Activated naive CD8-positive, alpha-beta T cell treated with anti-CD3 and anti-CD28 coated beads, Interleukin-2, amount 50 U/mL, for 24 hours (primary cell): Measurements from ENCODE around the gene FBXO44.
A peak's percentile ranks its signal among the peaks of the same experiment; 100 is the strongest.

Experiments
- ATAC-seq: fragments of 150-1000 bp; cut with Tn5 transposase; one replicate; pipeline ENCODE4 v1.10.0; 2021
- DNase-seq: peaks from one replicate; pipeline ENCODE4 v3.0.0; 2021
- H3K27ac Mint-ChIP-seq: one replicate; pipeline ENCODE4 v1.8.0; 2021; ENCODE audit warnings: mild to moderate bottlenecking, mixed read lengths
- H3K27me3 Mint-ChIP-seq: one replicate; pipeline ENCODE4 v1.8.0; 2021; ENCODE audit warnings: mixed read lengths
- H3K36me3 Mint-ChIP-seq: one replicate; pipeline ENCODE4 v1.8.0; 2021; ENCODE audit warnings: low read depth, mixed read lengths
- H3K4me1 Mint-ChIP-seq: one replicate; pipeline ENCODE4 v1.8.0; 2021; ENCODE audit warnings: mixed read lengths
- H3K4me3 Mint-ChIP-seq: one replicate; pipeline ENCODE4 v1.8.0; 2021; ENCODE audit warnings: mild to moderate bottlenecking, moderate library complexity, mixed read lengths
- H3K9me3 Mint-ChIP-seq: one replicate; pipeline ENCODE4 v1.8.0; 2021; ENCODE audit warnings: mixed read lengths

The FBXO44 gene

DNA sequence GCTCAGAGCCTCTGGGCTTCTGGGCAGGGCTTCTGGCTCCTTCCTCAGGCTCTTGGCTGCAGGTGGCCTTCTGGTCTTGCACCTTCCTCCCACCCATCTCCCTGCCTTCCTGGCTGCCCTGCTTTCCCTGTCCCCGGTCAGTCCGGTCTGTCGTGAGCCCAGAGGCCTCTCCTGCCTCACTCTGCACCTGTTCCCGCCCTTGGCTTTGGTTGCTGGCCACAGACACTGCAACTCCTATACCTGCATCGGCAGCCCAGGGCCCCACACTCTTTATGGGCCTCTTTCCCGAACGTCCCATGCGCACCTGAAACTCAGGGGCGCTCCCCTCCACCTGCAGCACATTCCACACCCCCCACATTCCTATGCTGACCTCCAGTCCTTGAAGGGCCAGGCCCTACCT lies 8.4 kb upstream of the FBXO44 start:
- H3K4me3 Mint-ChIP-seq, result no peak overlapping the region
- H3K9me3 Mint-ChIP-seq, result no peaks in the 10 kb centered on the region
- no peaks in the 10 kb centered on the region for H3K36me3 Mint-ChIP-seq
- peaks cover 2% of the 10 kb centered on the region for H3K27me3 Mint-ChIP-seq
- H3K27ac Mint-ChIP-seq, result no peak overlapping the region
- no peak for DNase-seq
- no peak for ATAC-seq
- H3K4me1 Mint-ChIP-seq, result peaks cover 17% of the 10 kb centered on the region

DNA sequence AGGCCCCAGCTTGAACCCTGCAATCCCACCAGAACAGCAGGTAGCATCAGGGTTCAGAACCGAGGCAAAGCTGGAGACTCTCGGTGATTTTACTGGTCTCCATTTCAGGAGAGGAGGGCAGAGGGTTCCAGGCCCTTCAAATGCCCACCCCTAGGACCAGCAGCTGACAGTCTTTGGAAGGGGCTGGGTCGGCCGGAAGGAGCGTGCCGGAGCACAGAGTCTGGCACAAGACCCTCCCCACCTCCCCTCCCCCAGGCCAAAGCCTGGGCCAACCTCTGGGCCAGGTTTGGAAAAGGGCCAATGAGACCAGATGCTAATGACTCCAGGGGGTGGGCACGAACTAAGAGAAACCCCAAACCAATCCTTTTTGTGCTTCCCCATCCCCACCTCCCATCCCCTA lies 7.3 kb upstream of the FBXO44 start:
- Mint-ChIP-seq H3K4me3 (no peak overlapping the region), H3K27ac (no peak overlapping the region), H3K36me3 (no peaks in the 10 kb centered on the region), H3K27me3 (peaks cover 2% of the 10 kb centered on the region), H3K9me3 (no peaks in the 10 kb centered on the region), H3K4me1 (peaks cover 18% of the 10 kb centered on the region)
- no peak for DNase-seq
- no peak for ATAC-seq

DNA sequence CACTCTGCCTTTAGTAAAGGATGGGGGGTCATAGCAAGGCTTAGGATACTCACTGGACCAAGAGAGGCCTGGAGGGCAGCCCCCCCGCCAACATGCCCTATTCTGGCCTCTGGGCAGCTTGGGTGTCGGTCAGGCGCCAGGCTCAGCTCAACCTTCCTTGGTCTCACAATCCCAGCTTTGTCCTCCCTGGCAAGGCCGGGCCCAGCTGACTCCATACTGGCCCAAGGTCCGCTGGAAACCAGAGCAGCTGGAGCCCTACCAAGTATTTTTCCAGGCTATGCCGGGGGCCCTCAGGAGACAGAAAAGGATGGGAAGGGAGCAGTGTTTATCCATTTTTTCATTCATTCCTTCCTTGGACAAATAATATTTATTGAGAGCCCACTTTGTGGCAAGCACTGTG lies 6.6 kb upstream of the FBXO44 start:
- peaks cover 18% of the 10 kb centered on the region for H3K4me1 Mint-ChIP-seq
- H3K4me3 Mint-ChIP-seq, result no peak overlapping the region
- no peaks in the 10 kb centered on the region for H3K9me3 Mint-ChIP-seq
- ATAC-seq (no peak), DNase-seq (no peak)
- no peak overlapping the region for H3K27ac Mint-ChIP-seq
- peaks cover 2% of the 10 kb centered on the region for H3K27me3 Mint-ChIP-seq
- no peaks in the 10 kb centered on the region for H3K36me3 Mint-ChIP-seq

DNA sequence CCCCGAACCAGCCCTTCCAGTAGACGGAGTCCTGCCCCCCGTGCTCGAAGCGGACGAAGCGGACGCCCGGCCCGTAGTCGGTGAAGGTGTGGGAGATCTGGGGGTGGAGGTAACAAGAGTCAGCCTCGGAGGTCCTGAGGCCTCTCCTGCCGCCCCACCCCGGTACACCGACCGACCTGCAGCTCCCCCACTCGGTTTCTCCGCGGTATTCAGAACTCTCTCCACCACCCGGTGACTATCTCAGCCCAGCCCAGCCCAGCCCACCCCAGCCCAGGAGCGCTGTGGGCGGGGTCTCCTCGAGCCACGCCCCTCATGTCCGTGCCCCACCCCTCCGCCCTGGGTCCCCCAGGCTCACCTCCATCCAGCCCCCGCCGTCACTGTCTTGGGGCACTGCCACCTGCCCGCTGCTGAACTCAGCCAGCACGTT lies 5.9 kb upstream of the FBXO44 start:
- no peak overlapping the region for H3K4me3 Mint-ChIP-seq

DNA sequence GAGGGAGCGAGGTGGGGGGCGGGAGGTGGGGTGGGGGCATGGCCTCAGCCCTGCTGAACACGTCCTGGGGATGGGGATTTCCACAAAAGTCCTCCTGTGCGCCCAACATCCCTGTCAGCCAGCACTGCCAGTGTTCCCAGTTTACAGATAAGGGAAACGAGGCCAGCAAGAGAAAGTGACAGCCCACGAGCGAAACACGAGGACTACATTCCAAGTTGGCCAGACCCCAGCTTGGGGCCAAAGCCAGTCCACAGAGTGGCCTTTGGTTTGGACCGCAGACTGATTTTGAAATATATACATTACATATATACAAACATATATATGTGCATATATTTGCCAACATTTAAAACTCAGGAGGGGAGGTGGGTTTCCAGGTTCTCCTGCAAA lies 5.4 kb upstream of the FBXO44 start:
- no peaks in the 10 kb centered on the region for H3K9me3 Mint-ChIP-seq
- H3K4me1 Mint-ChIP-seq, result peaks cover 18% of the 10 kb centered on the region
- H3K4me3 Mint-ChIP-seq, result no peak overlapping the region
- peaks cover 2% of the 10 kb centered on the region for H3K27me3 Mint-ChIP-seq
- ATAC-seq, result no peak
- no peak for DNase-seq
- H3K36me3 Mint-ChIP-seq, result no peaks in the 10 kb centered on the region
- no peak overlapping the region for H3K27ac Mint-ChIP-seq

More for the DNA sequence above, 5.9 kb upstream of the FBXO44 start:
- Mint-ChIP-seq H3K9me3 (no peaks in the 10 kb centered on the region), H3K27ac (no peak overlapping the region), H3K27me3 (peaks cover 2% of the 10 kb centered on the region), H3K4me1 (peaks cover 18% of the 10 kb centered on the region), H3K36me3 (no peaks in the 10 kb centered on the region)
- DNase-seq (peak; percentile 50), ATAC-seq (no peak)

DNA sequence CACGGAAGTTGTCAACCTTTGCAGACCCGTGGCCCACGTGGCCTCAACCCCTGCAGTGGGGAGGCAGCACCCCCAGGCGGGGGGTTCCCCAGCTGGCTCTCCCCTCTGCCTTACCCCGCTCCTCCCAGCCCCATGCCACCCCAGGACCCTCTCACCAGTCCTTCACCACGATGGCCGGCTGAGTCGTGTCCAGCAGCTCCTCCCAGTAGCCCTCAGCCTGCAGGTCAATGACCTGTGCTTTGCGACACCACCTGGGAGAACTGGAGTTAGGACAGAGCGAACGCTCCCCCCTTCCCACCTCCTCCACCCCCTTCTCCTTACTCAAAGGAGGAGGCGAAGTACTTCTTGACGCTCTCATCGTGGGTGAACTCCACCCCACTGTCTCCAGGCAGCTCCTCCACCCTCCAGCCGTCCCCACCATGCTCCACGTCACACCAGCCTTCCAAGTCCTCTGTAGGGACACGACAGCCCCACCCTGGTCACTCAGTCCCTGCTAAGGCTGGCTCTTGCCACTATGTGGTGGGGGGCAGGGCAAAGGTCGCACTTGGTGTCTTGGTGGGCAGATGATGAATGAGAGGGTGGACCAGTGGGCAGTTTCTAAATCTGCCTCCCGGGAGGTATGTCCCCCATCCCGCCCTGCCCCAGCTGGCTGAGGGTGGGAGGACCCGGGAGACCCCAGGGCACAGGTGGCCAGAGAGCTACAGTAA lies 4.9 kb upstream of the FBXO44 start:
- Mint-ChIP-seq H3K4me3 (peak overlapping the region; percentile 17), H3K27ac (peak overlapping the region; percentile 22), H3K9me3 (no peaks in the 10 kb centered on the region), H3K36me3 (no peaks in the 10 kb centered on the region), H3K4me1 (peaks cover 18% of the 10 kb centered on the region), H3K27me3 (peaks cover 2% of the 10 kb centered on the region)
- ATAC-seq (peak; percentile 1), DNase-seq (peak; percentile 15)

DNA sequence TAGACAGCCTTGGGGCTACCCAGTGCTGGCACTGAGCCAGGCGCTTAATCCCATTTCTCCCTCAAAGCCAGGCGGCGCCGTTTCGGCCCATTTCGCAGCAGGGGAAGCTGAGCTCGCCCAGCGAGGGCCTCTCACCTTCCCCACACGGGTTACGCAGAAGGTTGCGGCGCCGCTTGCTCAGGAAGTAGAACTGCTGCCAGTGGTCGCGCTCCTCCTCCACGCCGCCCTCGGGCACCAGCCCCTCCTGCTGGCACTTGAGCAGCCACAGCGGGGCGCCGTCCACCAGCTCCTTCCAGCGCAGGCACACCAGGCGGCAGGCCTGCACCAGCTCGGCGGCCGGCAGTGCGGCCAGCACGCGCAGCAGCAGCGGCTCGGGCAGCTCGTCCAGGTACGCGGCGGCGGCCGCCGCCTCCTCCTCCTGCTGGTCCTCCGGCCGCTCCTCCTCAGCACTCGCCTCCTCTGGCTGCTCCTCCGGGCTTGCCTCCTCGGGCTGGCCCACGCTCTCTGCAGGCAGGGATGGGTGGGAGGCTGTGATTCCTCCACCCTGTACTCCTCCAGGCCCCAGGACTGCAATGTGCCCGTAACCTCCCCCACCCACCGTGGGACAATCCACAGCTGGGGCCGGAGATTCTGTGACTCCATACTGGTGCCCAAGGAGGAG lies 4.2 kb upstream of the FBXO44 start:
- Mint-ChIP-seq H3K4me1 (peaks cover 21% of the 10 kb centered on the region), H3K36me3 (no peaks in the 10 kb centered on the region), H3K27ac (peak overlapping the region; percentile 69), H3K27me3 (peaks cover 2% of the 10 kb centered on the region), H3K4me3 (peak overlapping the region; percentile 70), H3K9me3 (no peaks in the 10 kb centered on the region)
- DNase-seq (peak; percentile 88), ATAC-seq (peak; percentile 79)

DNA sequence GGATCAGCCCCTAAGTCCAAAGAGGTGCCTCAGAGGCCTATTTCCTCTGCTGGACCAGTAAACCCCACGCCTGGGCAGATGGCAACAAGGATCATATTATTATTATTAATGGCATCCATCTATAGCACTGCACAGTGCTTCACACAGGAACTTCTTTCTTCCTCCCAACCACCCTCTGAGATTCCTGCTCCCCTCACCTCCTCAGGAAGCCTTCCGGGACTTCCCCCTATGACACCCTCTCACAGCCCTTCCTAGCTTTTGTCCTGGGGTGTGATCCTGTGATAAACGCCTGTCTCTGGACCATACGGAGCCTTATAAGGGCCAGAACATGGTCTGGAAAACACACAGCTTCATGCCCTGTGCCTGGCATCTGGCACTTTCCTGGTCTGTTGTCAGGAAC lies 3.7 kb upstream of the FBXO44 start:
- H3K4me1 Mint-ChIP-seq, result peaks cover 26% of the 10 kb centered on the region

DNA sequence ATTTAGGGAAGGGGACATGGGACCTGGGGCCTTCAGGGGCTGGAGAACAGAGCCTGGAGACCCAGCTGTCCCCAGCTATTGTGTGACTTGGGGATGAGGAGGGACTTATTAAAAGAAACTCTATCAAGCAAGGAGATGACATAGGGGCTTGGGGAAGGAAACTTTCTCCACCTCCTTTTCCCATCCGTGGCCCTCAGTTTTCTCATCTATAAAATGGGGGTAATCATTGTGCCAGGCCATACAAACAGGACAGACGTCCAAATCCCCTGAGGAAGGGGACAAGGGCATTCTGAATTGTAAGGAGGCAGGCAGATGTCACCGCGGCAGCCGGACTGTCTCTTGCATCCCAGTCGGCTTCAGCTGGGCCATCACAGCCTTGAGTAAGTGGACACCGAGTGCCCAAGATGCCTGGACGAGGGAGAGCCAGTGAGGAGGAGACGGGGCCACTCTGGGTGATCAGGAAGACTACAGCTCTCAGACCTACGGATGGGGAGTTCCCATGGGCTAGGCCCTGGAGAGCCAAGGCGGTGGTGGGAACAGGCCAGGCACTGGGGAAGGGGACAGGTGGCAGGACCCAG lies 2.4 kb upstream of the FBXO44 start:
- Mint-ChIP-seq H3K4me3 (no peak overlapping the region), H3K9me3 (no peaks in the 10 kb centered on the region), H3K36me3 (no peaks in the 10 kb centered on the region), H3K27ac (no peak overlapping the region), H3K4me1 (peaks cover 26% of the 10 kb centered on the region), H3K27me3 (peaks cover 2% of the 10 kb centered on the region)
- ATAC-seq (no peak), DNase-seq (no peak)

More for the DNA sequence above, 3.7 kb upstream of the FBXO44 start:
- H3K4me3 Mint-ChIP-seq, result peak overlapping the region; percentile 70
- peak overlapping the region; percentile 69 for H3K27ac Mint-ChIP-seq
- DNase-seq (no peak), ATAC-seq (no peak)
- no peaks in the 10 kb centered on the region for H3K9me3 Mint-ChIP-seq
- peaks cover 2% of the 10 kb centered on the region for H3K27me3 Mint-ChIP-seq
- H3K36me3 Mint-ChIP-seq, result no peaks in the 10 kb centered on the region

DNA sequence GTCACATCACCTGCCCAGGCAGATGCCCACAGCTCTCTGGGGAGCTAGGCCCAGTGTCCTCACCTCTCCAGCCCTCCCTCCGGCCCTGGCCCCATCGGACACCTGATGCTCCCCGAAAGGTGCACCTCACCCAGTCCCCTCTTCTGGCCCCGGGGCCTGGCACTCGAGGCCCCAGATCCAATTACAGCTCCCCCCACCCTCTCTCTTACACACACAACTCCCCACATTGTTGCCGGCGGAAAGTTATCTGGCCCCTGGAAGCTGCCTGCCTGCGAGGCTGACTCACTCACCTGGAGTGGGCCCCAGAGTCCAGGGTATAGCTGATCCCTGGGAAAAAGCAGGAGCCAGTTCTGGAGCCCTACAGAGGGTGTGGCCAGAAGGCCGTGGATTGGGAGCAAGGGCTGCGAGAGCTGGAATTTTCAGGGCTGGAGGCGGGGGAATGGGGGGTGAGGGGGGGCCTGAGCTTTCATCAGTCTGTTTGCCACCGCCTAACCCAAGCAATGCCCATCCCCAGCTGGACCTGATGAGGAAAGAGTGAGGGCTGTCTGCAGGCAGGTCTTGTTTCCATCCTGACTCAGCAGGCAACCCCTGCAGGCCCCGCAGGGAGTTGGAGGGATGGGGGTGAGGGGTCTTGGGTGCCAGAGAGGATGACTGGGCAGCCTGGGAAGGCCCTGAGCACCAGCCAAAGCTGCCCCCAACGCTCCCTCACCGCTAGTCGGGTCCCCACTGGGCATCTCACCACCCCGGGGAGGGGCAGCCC lies 1.4 kb upstream of the FBXO44 start:
- Mint-ChIP-seq H3K4me1 (peaks cover 26% of the 10 kb centered on the region), H3K27ac (no peak overlapping the region)
- ATAC-seq, result no peak

DNA sequence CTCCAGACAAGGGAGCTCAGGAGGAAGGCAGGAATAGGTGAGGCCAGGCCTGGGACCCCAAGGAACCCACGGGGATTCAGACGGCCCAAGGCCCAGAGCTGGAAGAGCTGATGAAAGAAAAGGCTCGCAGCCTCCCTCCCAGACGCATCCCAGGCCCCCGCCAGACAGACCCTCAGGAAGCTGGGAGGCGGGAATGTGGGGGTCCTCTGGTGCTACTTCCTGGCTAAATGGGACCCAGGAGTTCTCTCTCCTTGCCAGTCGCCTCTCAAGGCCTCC lies 878 bp upstream of the FBXO44 start:
- ATAC-seq (no peak), DNase-seq (no peak)
- no peaks in the 10 kb centered on the region for H3K36me3 Mint-ChIP-seq
- no peak overlapping the region for H3K27ac Mint-ChIP-seq
- H3K27me3 Mint-ChIP-seq, result peaks cover 2% of the 10 kb centered on the region
- no peaks in the 10 kb centered on the region for H3K9me3 Mint-ChIP-seq
- H3K4me1 Mint-ChIP-seq, result peaks cover 26% of the 10 kb centered on the region
- H3K4me3 Mint-ChIP-seq, result peak overlapping the region; percentile 17

More for the DNA sequence above, 1.4 kb upstream of the FBXO44 start:
- H3K27me3 Mint-ChIP-seq, result peaks cover 2% of the 10 kb centered on the region
- no peak overlapping the region for H3K4me3 Mint-ChIP-seq
- no peak for DNase-seq
- H3K9me3 Mint-ChIP-seq, result no peaks in the 10 kb centered on the region
- no peaks in the 10 kb centered on the region for H3K36me3 Mint-ChIP-seq

DNA sequence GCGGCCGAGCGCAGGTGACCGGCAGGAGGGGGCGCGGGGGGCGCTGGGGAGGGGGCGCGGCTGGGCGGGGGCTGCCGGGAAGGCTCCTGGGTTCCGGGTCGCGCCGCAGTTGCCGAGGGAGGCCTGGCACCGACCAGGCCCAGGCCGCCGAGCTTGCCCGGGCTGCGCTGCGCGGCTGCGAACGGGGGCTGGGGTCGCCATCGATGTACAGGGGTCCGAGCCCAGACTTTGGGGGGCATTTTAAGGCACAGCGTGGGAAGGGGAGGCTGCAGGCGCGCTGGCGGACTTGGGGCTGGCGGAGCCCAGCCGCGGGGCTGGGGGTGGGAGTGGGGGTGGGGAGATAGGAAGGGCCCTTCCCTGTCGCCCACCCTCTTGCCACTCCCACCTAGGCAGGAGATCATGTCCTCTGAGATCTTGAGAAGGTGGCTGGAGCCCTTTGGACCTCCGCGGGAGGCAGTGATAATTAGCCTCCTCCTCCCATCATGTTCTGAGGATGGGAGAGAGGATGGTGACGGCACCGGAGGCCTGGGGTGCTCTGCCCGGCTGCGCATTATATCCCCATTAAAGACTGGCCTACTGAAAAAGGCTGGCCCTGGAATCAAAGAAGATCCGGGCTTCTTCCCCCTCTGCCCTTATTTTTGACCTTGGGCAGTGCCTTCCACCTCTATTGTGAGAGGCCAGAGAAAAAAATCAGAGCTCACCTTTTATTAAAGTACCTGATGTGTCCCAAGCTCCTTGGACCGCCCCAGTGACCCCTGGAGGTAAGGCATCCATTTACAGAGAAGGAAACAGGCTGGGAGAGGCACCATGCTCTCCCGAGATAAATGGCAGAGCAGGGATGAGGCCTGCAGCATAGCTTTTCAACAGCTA lies 497 bp downstream of the FBXO44 start:
- no peaks in the 10 kb centered on the region for H3K27me3 Mint-ChIP-seq
- peak; percentile 17 for ATAC-seq
- H3K27ac Mint-ChIP-seq, result no peak overlapping the region
- no peaks in the 10 kb centered on the region for H3K9me3 Mint-ChIP-seq
- no peak for DNase-seq
- H3K4me3 Mint-ChIP-seq, result peak overlapping the region; percentile 64
- peaks cover 1% of the 10 kb centered on the region for H3K36me3 Mint-ChIP-seq
- H3K4me1 Mint-ChIP-seq, result peaks cover 19% of the 10 kb centered on the region

DNA sequence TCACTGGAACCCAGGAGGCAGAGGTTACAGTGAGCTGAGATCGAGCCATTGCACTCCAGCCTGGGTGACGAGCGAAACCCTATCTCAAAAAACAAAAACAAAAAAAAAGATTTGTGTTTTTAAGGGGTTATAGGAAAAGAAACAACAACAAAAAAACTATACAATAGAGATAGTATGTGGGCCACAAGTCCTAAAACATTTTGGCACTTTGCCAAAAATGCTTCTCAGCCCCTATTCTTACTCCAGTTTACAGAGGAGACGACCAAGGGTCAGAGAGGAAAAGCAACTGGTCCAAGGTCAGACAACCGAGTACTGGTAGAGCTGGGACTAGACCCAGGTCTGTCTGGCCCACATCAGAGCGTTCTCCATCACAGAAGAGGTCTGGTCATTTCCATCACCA lies 3.0 kb downstream of the FBXO44 start:
- no peaks in the 10 kb centered on the region for H3K9me3 Mint-ChIP-seq
- H3K4me1 Mint-ChIP-seq, result peaks cover 11% of the 10 kb centered on the region
- no peak for ATAC-seq
- peaks cover 1% of the 10 kb centered on the region for H3K36me3 Mint-ChIP-seq
- H3K4me3 Mint-ChIP-seq, result no peak overlapping the region
- no peaks in the 10 kb centered on the region for H3K27me3 Mint-ChIP-seq
- DNase-seq, result no peak
- H3K27ac Mint-ChIP-seq, result no peak overlapping the region

DNA sequence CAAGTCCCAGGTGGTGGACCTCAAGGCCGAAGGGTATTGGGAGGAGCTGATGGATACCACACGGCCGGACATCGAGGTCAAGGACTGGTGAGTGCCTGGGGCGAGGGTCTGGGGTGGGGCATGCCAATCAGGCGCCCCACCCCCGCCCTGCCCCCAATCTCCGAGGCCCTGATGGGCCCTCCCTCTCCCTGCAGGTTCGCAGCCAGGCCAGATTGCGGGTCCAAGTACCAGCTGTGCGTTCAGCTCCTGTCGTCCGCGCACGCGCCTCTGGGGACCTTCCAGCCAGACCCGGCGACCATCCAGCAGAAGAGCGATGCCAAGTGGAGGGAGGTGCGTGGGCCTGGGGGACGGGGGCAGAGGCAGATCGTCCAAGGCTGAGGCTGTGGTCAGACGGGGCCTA lies 3.9 kb downstream of the FBXO44 start:
- Mint-ChIP-seq H3K9me3 (no peaks in the 10 kb centered on the region), H3K27ac (no peak overlapping the region), H3K36me3 (peaks cover 1% of the 10 kb centered on the region), H3K4me1 (peaks cover 13% of the 10 kb centered on the region), H3K27me3 (no peaks in the 10 kb centered on the region), H3K4me3 (no peak overlapping the region)
- no peak for ATAC-seq
- no peak for DNase-seq
